ENCODE measurements around the gene SLC1A5.
A peak's percentile ranks its signal among the peaks of the same experiment; 100 is the strongest.

The SLC1A5 gene

GRCh38 chr19:46791944-46792343 lies 3.5 kb upstream of the SLC1A5 start:
- Histone ChIP-seq H3K4me3 (replicated peaks; ENCODE audit: low read depth, low read length) (no peak overlapping the region), H3K27me3 (replicated peaks; ENCODE audit: control insufficient read depth, insufficient read depth, low read length) (no peaks in the 10 kb centered on the region), H3K36me3 (ENCODE audit: control insufficient read depth, insufficient read depth, low read length) (no peaks in the 10 kb centered on the region)
- DNase-seq (ENCODE audit: extremely low read depth, insufficient read length), result no peak
- TF ChIP-seq CTCF (IDR thresholded peaks at IDR 0.05; ENCODE audit: insufficient read depth, low read length, poor library complexity, severe bottlenecking), result no peak

GRCh38 chr19:46789371-46789770 lies 977 bp upstream of the SLC1A5 start:
- Histone ChIP-seq H3K36me3 (ENCODE audit: control insufficient read depth, insufficient read depth, low read length) (no peaks in the 10 kb centered on the region), H3K27me3 (replicated peaks; ENCODE audit: control insufficient read depth, insufficient read depth, low read length) (no peaks in the 10 kb centered on the region), H3K4me3 (replicated peaks; ENCODE audit: low read depth, low read length) (no peak overlapping the region)
- no peak for TF ChIP-seq CTCF (IDR thresholded peaks at IDR 0.05; ENCODE audit: insufficient read depth, low read length, poor library complexity, severe bottlenecking)
- DNase-seq (ENCODE audit: extremely low read depth, insufficient read length), result no peak

GRCh38 chr19:46788968-46789338 lies 559 bp upstream of the SLC1A5 start:
- no peak for TF ChIP-seq CTCF (IDR thresholded peaks at IDR 0.05; ENCODE audit: insufficient read depth, low read length, poor library complexity, severe bottlenecking)
- no peak for DNase-seq (ENCODE audit: extremely low read depth, insufficient read length)
- H3K4me3 ChIP-seq (replicated peaks; ENCODE audit: low read depth, low read length), result no peak overlapping the region
- no peaks in the 10 kb centered on the region for H3K27me3 ChIP-seq (replicated peaks; ENCODE audit: control insufficient read depth, insufficient read depth, low read length)
- no peaks in the 10 kb centered on the region for H3K36me3 ChIP-seq (ENCODE audit: control insufficient read depth, insufficient read depth, low read length)

GRCh38 chr19:46787331-46788261 lies 798 bp downstream of the SLC1A5 start:
- Histone ChIP-seq H3K4me3 (replicated peaks; ENCODE audit: low read depth, low read length) (peak overlapping the region; percentile 89), H3K36me3 (ENCODE audit: control insufficient read depth, insufficient read depth, low read length) (peaks cover 7% of the 10 kb centered on the region), H3K27me3 (replicated peaks; ENCODE audit: control insufficient read depth, insufficient read depth, low read length) (no peaks in the 10 kb centered on the region)
- peak; percentile 64 for DNase-seq (ENCODE audit: extremely low read depth, insufficient read length)
- no peak for TF ChIP-seq CTCF (IDR thresholded peaks at IDR 0.05; ENCODE audit: insufficient read depth, low read length, poor library complexity, severe bottlenecking)

GRCh38 chr19:46787040-46787330 lies 1.4 kb downstream of the SLC1A5 start:
- peaks cover 10% of the 10 kb centered on the region for H3K36me3 ChIP-seq (ENCODE audit: control insufficient read depth, insufficient read depth, low read length)
- peak overlapping the region; percentile 89 for H3K4me3 ChIP-seq (replicated peaks; ENCODE audit: low read depth, low read length)
- H3K27me3 ChIP-seq (replicated peaks; ENCODE audit: control insufficient read depth, insufficient read depth, low read length), result no peaks in the 10 kb centered on the region
- no peak for TF ChIP-seq CTCF (IDR thresholded peaks at IDR 0.05; ENCODE audit: insufficient read depth, low read length, poor library complexity, severe bottlenecking)
- DNase-seq (ENCODE audit: extremely low read depth, insufficient read length), result no peak
